Cardiac fibroblast (primary cell): Measurements from ENCODE around the gene MAGI1.

ENCODE experiments used
- DNase-seq, 2 donors: peaks; one replicate each; pipeline versions ENCODE4 v3.0.0 to v3.0.0-alpha.2; 2010; ENCODE audit warnings: low read depth in 2 of 2
- H3K4me3 ChIP-seq, 2 donors: replicated peaks in 1 of 2; 1 replicate in 1 of 2; 2 replicates in 1 of 2; pipeline ENCODE4 v1.5.1; 2011; ENCODE audit warnings: low read depth in 2 of 2, low read length in 2 of 2, mild to moderate bottlenecking in 2 of 2, moderate library complexity in 1 of 2
- CTCF ChIP-seq: IDR thresholded peaks from one replicate; pipeline ENCODE4 v1.5.1; 2011; ENCODE audit warnings: low read depth, mild to moderate bottlenecking, low read length, inconsistent platforms

MAGI1 gene

DNA sequence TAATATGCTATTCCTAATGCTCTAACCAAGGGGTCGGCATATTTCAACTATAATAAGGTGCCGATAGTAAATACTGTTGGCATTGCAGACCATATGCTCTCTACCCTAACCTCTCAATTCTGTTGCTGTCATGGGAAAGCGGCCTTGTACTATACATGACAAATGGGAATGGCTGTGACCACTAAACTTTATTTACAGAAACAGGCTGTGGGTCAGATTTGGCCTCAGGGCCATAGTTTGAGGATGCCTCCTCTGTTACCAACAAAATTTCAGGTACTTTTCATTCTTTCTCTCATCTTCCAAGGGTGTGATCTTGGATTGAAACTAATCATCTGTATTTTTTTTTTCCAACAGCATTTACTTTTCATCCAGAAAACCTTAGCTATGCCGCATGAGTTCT lies 242.0 kb downstream of the MAGI1 start:
- no peak overlapping the region for H3K4me3 ChIP-seq
- no peak for TF ChIP-seq CTCF

GRCh38 chr3:65795166-65795565 lies 243.6 kb downstream of the MAGI1 start:
- no peak for DNase-seq
- no peak overlapping the region for H3K4me3 ChIP-seq

More for the DNA sequence above, 242.0 kb downstream of the MAGI1 start:
- DNase-seq = no peak

GRCh38 chr3:65793495-65794200 lies 245.1 kb downstream of the MAGI1 start:
- no peak for TF ChIP-seq CTCF
- no peak for DNase-seq
- H3K4me3 ChIP-seq = no peak overlapping the region

More at GRCh38 chr3:65795166-65795565, 243.6 kb downstream of the MAGI1 start:
- TF ChIP-seq CTCF = no peak

DNA sequence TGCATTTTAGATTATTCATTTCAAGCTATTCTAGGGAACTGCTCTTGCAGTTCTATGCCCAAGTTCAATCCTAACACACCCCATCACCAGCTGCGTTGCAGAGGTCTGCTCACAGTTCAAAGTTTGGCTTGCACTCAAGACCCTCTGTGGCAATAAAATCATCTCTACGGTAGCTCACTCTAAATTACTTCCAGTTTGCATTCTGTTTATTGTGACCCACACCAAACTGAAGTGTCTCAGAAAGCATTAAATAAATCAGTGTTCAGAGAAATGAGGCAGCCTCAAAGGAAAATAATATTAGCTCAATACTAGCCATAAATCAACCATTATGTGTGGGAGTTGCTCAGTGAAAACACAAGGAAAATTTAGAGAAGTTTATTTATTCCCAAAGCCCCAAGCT lies 250.3 kb downstream of the MAGI1 start:
- no peak for TF ChIP-seq CTCF

DNA sequence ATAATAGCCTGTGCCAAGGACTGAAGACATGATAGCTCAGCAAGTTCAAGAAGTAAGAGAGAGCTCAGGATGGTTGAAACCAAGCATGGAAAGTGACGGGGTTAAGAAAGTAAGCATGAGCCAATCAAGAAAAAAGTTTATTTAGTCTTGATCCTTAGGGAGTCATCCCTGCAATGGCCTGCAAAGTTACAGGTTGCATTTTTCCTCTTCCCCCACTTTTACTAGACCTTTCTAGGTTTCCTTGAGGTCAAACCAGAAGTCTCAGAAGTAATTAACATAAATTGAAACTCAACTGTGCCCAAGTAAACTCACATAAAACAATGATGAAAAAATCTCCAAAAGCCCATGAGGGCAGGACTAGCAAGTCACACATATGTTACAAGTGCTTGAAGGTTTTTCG lies 250.9 kb downstream of the MAGI1 start:
- no peak for DNase-seq
- TF ChIP-seq CTCF = no peak

More for the DNA sequence above, 250.3 kb downstream of the MAGI1 start:
- no peak for DNase-seq
- H3K4me3 ChIP-seq = no peak overlapping the region

DNA sequence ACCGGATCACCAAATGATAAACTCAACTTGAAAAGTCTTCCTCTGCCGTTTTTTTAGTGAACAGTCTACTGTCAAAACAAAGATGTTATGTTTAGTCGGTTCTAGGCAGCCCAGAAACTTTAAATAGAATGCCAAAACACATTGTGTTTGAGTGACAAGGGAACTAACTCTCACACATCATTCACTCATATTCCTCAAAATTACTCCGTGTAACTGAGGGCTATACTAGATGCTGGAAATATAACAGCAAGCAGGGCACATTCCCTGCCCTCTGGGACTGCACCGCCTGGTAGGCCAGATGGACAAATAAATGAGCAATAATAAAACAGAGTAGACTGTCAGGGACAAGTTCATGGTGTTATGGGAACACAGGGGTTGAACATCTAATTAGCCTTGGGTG lies 251.4 kb downstream of the MAGI1 start:
- no peak for DNase-seq
- no peak overlapping the region for H3K4me3 ChIP-seq

More for the DNA sequence above, 250.9 kb downstream of the MAGI1 start:
- H3K4me3 ChIP-seq = no peak overlapping the region

More for the DNA sequence above, 251.4 kb downstream of the MAGI1 start:
- no peak for TF ChIP-seq CTCF
